Measurements from ENCODE around the gene CTXND1. TPM values are rescaled to one million over a fixed set of nuclear protein-coding genes. Genes with fewer than 3 reads are reported as not detected.

CTXND1 gene
- total RNA-seq, 4 donors from 2014 or later = 0.33 to 0.80 (median 0.56) TPM

DNA sequence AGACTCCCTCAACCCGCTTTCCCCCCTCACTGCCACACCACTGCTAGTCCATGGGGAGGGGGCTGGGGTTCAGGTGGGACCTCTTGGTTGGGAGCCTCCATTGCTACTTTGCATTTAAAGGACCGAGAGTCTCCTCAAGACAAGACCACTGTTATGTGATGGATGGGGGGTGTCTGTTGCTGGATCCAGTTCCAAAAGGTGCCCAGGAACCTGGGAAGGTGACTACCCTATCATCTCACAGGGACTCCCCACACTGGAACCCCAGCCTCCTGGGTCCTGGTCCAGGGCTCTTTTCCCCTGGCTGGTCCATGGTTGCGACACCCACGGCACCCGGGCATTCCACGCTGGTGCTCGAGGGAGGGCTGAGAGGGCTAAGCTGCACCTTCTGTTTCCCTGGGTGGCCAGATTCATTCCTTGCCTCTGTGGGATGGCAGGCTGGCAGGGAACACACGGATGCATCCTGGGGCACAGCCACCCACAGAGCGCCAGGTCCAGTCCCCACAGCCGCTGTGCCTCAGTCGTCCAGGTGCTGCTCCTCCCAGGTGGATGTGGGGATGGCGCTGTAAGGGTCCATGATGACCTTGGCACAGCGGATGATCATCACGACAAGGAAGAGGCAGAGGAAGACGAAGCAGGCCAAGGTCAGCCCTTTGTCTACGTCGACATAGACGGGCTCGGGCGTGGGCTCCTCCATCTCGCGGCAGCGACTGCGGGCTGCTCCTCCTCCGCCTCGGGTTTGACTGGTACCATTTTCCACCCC, 50.6 kb downstream of the CTXND1 start:
- intact Hi-C loops (cut with DNase I) = no loop called here
- WGBS = 92% methylated on average over 21 of the region's 26 CpGs
- no peak overlapping the region for H3K27ac ChIP-seq (replicated peaks in 1 of 4)

DNA sequence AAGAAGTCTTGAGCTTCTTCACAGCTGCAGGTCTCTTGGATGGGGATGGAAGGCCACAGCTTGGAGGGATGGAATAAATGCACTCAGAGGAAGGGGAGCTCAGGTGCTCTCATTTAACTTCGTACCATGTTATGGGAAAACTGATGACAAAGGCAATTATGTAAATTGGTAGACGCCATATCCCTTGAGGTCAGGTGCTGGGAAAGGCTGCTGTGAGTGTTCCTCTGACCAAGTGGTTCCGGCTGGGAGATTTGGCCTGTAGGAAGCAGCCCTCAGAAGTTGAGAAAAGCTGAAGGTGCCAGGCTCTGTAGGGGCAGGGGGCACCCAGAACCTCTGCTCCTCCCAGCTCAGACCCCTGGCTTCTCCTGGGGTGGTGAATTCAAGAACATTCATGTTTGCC, 52.1 kb downstream of the CTXND1 start:
- no peaks in the 10 kb centered on the region for H3K36me3 ChIP-seq
- WGBS = 69% methylated on average over 3 of the region's 3 CpGs
- peaks cover 0 to 26% (median 0%) of the 10 kb centered on the region in 4 donors for H3K27me3 ChIP-seq
- DNase-seq (ENCODE audit: extremely low spot score) = no peak
- H3K4me3 ChIP-seq = no peak overlapping the region
- intact Hi-C loops (cut with DNase I) = no loop called here
- TF ChIP-seq EP300 (IDR thresholded peaks at IDR 0.05) (no peak), POLR2A (IDR thresholded peaks at IDR 0.05; ENCODE audit: low read depth) (no peak), POLR2AphosphoS5 (IDR thresholded peaks at IDR 0.05) (no peak), CTCF (IDR thresholded peaks at IDR 0.05) (no peak)
- H3K4me1 ChIP-seq = no peaks in the 10 kb centered on the region
- no peak overlapping the region for H3K27ac ChIP-seq (replicated peaks in 1 of 4)
- no peaks in the 10 kb centered on the region for H3K9me3 ChIP-seq

More for the DNA sequence above, 50.6 kb downstream of the CTXND1 start:
- Histone ChIP-seq H3K4me1 (no peaks in the 10 kb centered on the region), H3K36me3 (no peaks in the 10 kb centered on the region), H3K9me3 (no peaks in the 10 kb centered on the region), H3K4me3 (no peak overlapping the region), H3K27me3 (peaks cover 0 to 26% (median 0%) of the 10 kb centered on the region in 4 donors)
- peak; percentile 82 for DNase-seq (ENCODE audit: extremely low spot score)
- no peak for TF ChIP-seq POLR2A (IDR thresholded peaks at IDR 0.05; ENCODE audit: low read depth)
- no peak for TF ChIP-seq POLR2AphosphoS5 (IDR thresholded peaks at IDR 0.05)
- TF ChIP-seq EP300 (IDR thresholded peaks at IDR 0.05) = no peak
- no peak for TF ChIP-seq CTCF (IDR thresholded peaks at IDR 0.05)

DNA sequence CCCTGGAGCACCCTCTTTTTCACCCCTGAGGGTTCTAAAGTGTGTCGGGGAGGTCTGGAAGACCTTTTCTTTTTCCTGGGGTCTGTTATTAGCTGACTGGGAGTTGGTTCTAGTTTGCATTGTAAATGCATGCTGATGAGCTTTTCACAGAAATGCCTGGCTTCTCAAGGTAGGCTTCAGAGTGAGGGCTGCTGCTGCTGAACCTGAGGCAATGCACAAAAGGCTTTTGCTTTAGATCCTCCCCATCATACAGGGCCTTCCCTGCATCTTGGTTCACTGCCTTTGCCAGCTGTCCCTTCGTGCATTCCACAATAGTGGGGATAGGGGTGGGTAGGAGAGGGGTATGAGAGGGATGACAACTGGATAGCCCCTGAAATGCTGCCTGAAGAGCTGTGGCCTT, 52.6 kb downstream of the CTXND1 start:
- Histone ChIP-seq H3K4me3 (no peak overlapping the region), H3K27ac (replicated peaks in 1 of 4) (no peak overlapping the region), H3K4me1 (no peaks in the 10 kb centered on the region), H3K36me3 (no peaks in the 10 kb centered on the region), H3K27me3 (peaks cover 0 to 26% (median 0%) of the 10 kb centered on the region in 4 donors), H3K9me3 (no peaks in the 10 kb centered on the region)
- TF ChIP-seq POLR2AphosphoS5 (IDR thresholded peaks at IDR 0.05) = no peak
- TF ChIP-seq POLR2A (IDR thresholded peaks at IDR 0.05; ENCODE audit: low read depth) = no peak
- no peak for TF ChIP-seq CTCF (IDR thresholded peaks at IDR 0.05)
- TF ChIP-seq EP300 (IDR thresholded peaks at IDR 0.05) = no peak
- intact Hi-C loops (cut with DNase I) = no loop called here
- WGBS = 48% methylated on average over 2 of the region's 2 CpGs
- no peak for DNase-seq (ENCODE audit: extremely low spot score)

DNA sequence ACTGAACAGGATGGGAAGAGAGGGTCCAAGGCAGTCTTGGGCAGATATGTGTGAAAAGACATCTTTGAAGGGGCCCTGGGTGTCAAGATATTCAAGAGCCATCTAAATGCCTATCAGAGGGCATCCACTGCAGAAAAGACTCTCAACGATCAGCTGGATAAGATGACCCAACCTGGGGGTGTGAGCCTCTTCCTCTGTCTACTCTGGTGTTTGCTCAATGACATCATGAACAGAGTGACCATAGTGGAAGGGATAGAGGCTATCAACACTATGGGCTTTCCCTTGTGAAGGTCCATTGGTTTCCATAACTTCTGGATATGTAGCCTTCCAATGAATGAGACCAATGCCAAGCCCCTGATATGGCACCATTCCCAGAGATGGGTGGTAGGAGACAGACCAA, 57.1 kb downstream of the CTXND1 start:
- H3K9me3 ChIP-seq = no peaks in the 10 kb centered on the region
- H3K27ac ChIP-seq (replicated peaks in 1 of 4) = no peak overlapping the region
- no peak for DNase-seq (ENCODE audit: extremely low spot score)
- no peak overlapping the region for H3K4me3 ChIP-seq
- WGBS = 92% methylated on average over 1 of the region's 1 CpG
- H3K4me1 ChIP-seq = no peaks in the 10 kb centered on the region
- peaks cover 0 to 8% (median 0%) of the 10 kb centered on the region in 4 donors for H3K27me3 ChIP-seq
- no peaks in the 10 kb centered on the region for H3K36me3 ChIP-seq
- TF ChIP-seq EP300 (IDR thresholded peaks at IDR 0.05) (no peak), POLR2A (IDR thresholded peaks at IDR 0.05; ENCODE audit: low read depth) (no peak), CTCF (IDR thresholded peaks at IDR 0.05) (no peak), POLR2AphosphoS5 (IDR thresholded peaks at IDR 0.05) (no peak)
- intact Hi-C loops (cut with DNase I) = no loop called here

Measured in esophagus muscularis mucosa (tissue), 4 donors.